Aorta (tissue), 5 donors: ENCODE measurements around the gene DMGDH. TPM values are rescaled to one million over a fixed set of nuclear protein-coding genes. Genes with fewer than 3 reads are reported as not detected.

Experiments used
- ATAC-seq: fragments of 200-7000 bp; cut with Tn5 transposase; one replicate; pipeline ENCODE4 v1.9.1; 2022; ENCODE audit warnings: moderate library complexity; ENCODE audit not compliant: low FRiP score
- DNase-seq, 2 donors: peaks; one replicate each; pipeline ENCODE4 v3.0.0-alpha.2; 2020
- H3K27ac ChIP-seq, 2 donors: one replicate each; pipeline ENCODE4 v1.5.1; 2013; ENCODE audit warnings: low read length in 2 of 2, mild to moderate bottlenecking in 2 of 2, moderate library complexity in 2 of 2, control low read depth in 1 of 2, inconsistent platforms in 1 of 2, low read depth in 1 of 2
- H3K27me3 ChIP-seq, 2 donors: one replicate each; pipeline ENCODE4 v1.6.1; 2013; ENCODE audit warnings: control low read depth in 1 of 2, low read length in 1 of 2, mild to moderate bottlenecking in 1 of 2, moderate library complexity in 1 of 2; ENCODE audit not compliant: insufficient read depth in 2 of 2, control insufficient read depth in 1 of 2
- H3K36me3 ChIP-seq, 2 donors: one replicate each; pipeline ENCODE4 v1.6.1; 2013; ENCODE audit warnings: control low read depth in 1 of 2, low read length in 1 of 2, mild to moderate bottlenecking in 1 of 2; ENCODE audit not compliant: insufficient read depth in 2 of 2, control insufficient read depth in 1 of 2
- H3K4me1 ChIP-seq, 2 donors: one replicate each; pipeline ENCODE4 v1.6.1; 2013; ENCODE audit warnings: low read length in 2 of 2, control low read depth in 1 of 2, mild to moderate bottlenecking in 1 of 2, moderate library complexity in 1 of 2; ENCODE audit not compliant: insufficient read depth in 2 of 2, control insufficient read depth in 1 of 2
- H3K4me3 ChIP-seq, 2 donors: one replicate each; pipeline ENCODE4 v1.5.1; 2013; ENCODE audit warnings: low read length in 2 of 2, control low read depth in 1 of 2, mild to moderate bottlenecking in 1 of 2
- H3K9me3 ChIP-seq: one replicate; pipeline ENCODE4 v1.6.1; 2013; ENCODE audit warnings: mild to moderate bottlenecking, low read length; ENCODE audit not compliant: control insufficient read depth
- WGBS, 2 donors: extraction: QIAGEN DNeasy Blood & Tissue Kit; methylation state at CpG; one replicate each; pipeline ENCODE4 v1.1.7; 2013; 5-methylcytosine and 5-hydroxymethylcytosine counted together
- intact Hi-C, 2 donors: fragments of 100-400 bp; cut with DNase I; formaldehyde crosslinking; loops; one replicate each; pipeline versions ENCODE4 v1.14.2 to v1.15.0; 2022
- polyA plus RNA-seq, 2 donors: library from polyadenylated mRNA; stranded (reverse); fragments of 200-250 nt; gene quantifications; one replicate each; pipeline ENCODE4 v1.2.3, GENCODE V29; 2013
- total RNA-seq, 2 donors: library from RNA; stranded (reverse); fragmentation: NEBNext Ultra II Directional; extraction: Animal tissue kit (Norgen Biotek cat#: 25700); gene quantifications; one replicate each; pipeline ENCODE4 v1.2.1, GENCODE V29; 2021
- donor health status: healthy with polysubstance abuse.
- donor health status: Bipolar disorder and iron deficiency.
- donor health status: DM: no; HTN: no; CAD: no.
- donor health status: DM: no; HTN: no; CAD: no.
- donor health status: DM: yes; HTN: yes; CAD: no.

The DMGDH gene
- total and polyA plus RNA-seq, 4 donors: 0.64 to 5.2 (median 3.2) TPM

DNA sequence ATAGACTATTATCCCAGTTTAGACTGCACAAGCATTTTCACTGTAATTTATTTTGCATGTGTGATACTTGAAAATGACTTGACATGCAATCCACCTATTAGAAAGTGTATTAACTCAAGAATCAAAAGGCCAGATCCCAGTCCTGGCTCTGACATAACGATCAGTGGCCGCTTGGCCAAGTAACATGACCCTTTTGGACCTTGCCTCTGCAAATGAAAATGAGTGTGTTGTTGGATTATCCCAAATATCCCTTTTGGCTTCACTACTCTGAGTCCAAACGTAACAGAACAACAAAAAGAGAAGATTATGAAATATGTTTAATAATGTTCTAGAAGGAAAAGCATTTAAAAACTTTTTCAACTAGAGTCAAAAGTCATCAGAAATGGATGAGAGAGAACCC, 19.0 kb downstream of the DMGDH start:
- H3K27me3 ChIP-seq: no peaks in the 10 kb centered on the region
- no peak overlapping the region for H3K27ac ChIP-seq
- ATAC-seq (no peak), DNase-seq (no peak)
- peaks cover 2% of the 10 kb centered on the region for H3K9me3 ChIP-seq
- no peak overlapping the region for H3K4me3 ChIP-seq
- intact Hi-C loops: no loop called here
- no peaks in the 10 kb centered on the region for H3K36me3 ChIP-seq
- H3K4me1 ChIP-seq: no peaks in the 10 kb centered on the region
- 67 to 76% methylated on average over 3 of the region's 3 CpGs for WGBS, 2 donors

DNA sequence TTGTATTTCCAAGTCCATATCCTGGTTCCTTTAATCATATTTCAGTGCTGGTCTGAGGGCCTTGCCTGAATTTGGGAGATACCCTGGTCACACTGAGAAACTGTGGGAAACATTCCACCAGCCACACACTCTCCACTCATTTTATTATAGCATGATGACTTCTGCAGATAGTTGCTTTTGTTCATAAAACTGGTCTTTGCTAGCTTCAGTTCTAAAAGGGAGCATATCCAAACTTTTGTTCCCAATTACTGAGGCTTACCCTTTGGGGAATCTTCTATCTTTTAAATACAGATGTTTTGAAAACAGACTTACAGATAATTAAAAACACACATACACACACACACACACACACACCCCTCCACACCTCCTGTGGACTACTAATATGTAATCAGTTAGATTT, 21.0 kb downstream of the DMGDH start:
- intact Hi-C loops: no loop called here
- H3K4me3 ChIP-seq: no peak overlapping the region
- no peaks in the 10 kb centered on the region for H3K4me1 ChIP-seq

DNA sequence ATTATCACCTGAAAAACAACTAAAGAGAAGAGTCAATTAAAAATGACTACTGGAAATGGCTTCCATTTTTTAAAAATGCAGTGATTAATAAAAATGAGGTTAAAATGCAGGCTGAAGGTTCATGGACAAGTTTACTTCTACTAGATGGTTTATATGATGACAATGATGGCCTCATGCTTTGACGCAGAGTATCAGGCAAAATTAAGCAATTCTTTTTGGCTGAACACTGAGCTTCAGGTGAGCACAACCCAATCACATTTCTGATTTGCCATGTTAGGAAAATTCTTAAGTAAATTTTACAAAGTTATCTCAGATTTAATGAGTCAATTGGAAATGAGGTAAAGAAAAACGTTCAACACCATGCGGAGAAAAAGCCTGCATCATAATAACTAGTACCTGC, 22.3 kb downstream of the DMGDH start:
- WGBS, 2 donors: 86 to 90% methylated on average over 3 of the region's 3 CpGs
- intact Hi-C loops: no loop called here
- DNase-seq: no peak

More for the DNA sequence above, 21.0 kb downstream of the DMGDH start:
- ATAC-seq (no peak), DNase-seq (no peak)
- Histone ChIP-seq H3K27ac (no peak overlapping the region), H3K27me3 (no peaks in the 10 kb centered on the region), H3K36me3 (no peaks in the 10 kb centered on the region), H3K9me3 (peaks cover 2% of the 10 kb centered on the region)

DNA sequence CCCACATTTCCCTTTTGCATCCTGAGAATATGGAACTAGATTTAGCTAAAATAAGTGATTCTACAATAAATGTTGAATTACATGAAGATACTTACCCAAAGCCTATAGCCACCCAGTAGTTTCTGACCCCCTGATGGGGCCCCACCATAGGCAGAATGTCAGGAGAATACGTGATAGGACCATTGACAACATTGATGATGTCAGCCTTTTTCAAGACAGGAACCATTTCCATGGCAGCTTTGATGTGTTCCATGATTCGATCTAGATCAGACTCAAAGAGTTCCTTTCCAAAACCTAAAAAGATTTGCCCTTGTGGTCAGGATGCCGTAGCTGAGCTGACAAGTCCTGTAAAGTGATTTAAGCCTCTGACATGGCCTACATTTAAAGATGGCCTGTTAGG, 27.3 kb downstream of the DMGDH start:
- Histone ChIP-seq H3K4me3 (no peak overlapping the region), H3K36me3 (no peaks in the 10 kb centered on the region), H3K27ac (no peak overlapping the region), H3K4me1 (no peaks in the 10 kb centered on the region), H3K9me3 (peaks cover 1% of the 10 kb centered on the region), H3K27me3 (no peaks in the 10 kb centered on the region)
- no peak for ATAC-seq
- WGBS, 2 donors: 77 to 85% methylated on average over 3 of the region's 3 CpGs
- no peak for DNase-seq
- intact Hi-C loops: no loop called here

More for the DNA sequence above, 22.3 kb downstream of the DMGDH start:
- H3K27me3 ChIP-seq: no peaks in the 10 kb centered on the region
- no peak overlapping the region for H3K4me3 ChIP-seq
- H3K36me3 ChIP-seq: no peaks in the 10 kb centered on the region
- H3K4me1 ChIP-seq: no peaks in the 10 kb centered on the region
- H3K27ac ChIP-seq: no peak overlapping the region
- no peak for ATAC-seq
- H3K9me3 ChIP-seq: peaks cover 1% of the 10 kb centered on the region

DNA sequence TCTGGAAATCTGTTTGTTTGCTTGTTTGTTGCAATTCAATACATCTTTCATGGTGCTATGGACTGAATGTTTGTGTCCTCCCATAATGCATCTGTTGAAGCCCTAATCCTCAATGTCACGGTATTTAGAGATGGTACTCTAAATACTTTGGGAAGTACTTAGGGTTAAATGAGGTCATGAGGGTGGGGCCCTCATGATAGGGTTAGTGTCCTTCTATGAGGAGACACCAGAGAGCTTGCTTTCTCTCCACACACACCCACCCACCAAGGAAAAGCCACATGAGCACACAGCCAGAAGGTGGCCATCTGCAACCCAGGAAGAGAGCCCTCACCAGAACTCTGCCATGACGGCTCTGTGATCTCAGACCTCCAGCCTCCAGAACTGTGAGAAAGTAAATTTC, 32.7 kb downstream of the DMGDH start:
- H3K4me3 ChIP-seq: no peak overlapping the region
- H3K36me3 ChIP-seq: no peaks in the 10 kb centered on the region
- ATAC-seq (no peak), DNase-seq (no peak)
- H3K27ac ChIP-seq: no peak overlapping the region
- 97 to 98% methylated on average over 2 of the region's 2 CpGs for WGBS, 2 donors
- intact Hi-C loops: no loop called here
- no peaks in the 10 kb centered on the region for H3K4me1 ChIP-seq
- no peaks in the 10 kb centered on the region for H3K27me3 ChIP-seq
- H3K9me3 ChIP-seq: no peaks in the 10 kb centered on the region

DNA sequence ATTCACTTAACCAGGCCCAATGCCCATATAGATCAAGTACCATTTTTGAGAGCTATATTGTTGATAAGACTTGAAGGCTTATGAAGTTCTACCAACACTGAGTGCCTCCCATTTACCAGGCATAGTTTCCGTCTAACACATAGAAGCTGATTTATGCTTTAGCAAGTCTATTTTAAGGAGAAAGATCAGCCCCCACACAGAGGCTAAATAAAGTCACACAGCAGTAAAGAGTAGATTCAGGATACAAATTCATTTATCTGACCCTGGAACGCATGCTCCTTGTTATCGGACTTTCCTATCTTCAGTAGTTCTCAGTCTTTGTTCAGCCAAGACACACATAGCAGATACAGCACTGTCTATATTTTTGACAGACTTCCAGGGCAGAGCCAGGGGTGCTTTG, 34.2 kb downstream of the DMGDH start:
- Histone ChIP-seq H3K27me3 (no peaks in the 10 kb centered on the region), H3K4me3 (no peak overlapping the region), H3K9me3 (no peaks in the 10 kb centered on the region), H3K27ac (no peak overlapping the region), H3K4me1 (no peaks in the 10 kb centered on the region), H3K36me3 (no peaks in the 10 kb centered on the region)
- no peak for DNase-seq
- 48 to 56% methylated on average over 3 of the region's 3 CpGs for WGBS, 2 donors
- ATAC-seq: no peak
- intact Hi-C loops: no loop called here

DNA sequence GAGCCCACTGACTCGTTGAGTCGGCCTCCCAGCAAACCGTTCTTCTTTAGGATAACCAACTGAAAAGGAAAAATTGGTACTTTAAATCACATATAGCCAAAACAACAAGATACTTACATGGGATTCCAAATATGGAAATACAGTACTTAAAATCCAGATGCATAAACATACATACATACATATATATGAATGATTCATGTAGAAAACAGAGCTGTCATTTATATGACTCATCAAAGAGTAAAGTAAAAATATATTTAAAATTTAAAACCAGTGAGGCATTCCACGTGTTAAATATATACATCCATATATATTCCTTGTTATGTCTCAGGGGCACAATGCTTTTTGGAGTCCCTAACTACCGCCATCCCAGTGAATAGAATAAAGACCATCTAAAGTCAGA, 36.7 kb downstream of the DMGDH start:
- Histone ChIP-seq H3K27me3 (no peaks in the 10 kb centered on the region), H3K27ac (no peak overlapping the region), H3K36me3 (no peaks in the 10 kb centered on the region), H3K9me3 (no peaks in the 10 kb centered on the region), H3K4me3 (no peak overlapping the region), H3K4me1 (no peaks in the 10 kb centered on the region)
- WGBS, 2 donors: 83 to 86% methylated on average over 5 of the region's 5 CpGs
- DNase-seq (no peak), ATAC-seq (no peak)
- intact Hi-C loops: no loop called here

DNA sequence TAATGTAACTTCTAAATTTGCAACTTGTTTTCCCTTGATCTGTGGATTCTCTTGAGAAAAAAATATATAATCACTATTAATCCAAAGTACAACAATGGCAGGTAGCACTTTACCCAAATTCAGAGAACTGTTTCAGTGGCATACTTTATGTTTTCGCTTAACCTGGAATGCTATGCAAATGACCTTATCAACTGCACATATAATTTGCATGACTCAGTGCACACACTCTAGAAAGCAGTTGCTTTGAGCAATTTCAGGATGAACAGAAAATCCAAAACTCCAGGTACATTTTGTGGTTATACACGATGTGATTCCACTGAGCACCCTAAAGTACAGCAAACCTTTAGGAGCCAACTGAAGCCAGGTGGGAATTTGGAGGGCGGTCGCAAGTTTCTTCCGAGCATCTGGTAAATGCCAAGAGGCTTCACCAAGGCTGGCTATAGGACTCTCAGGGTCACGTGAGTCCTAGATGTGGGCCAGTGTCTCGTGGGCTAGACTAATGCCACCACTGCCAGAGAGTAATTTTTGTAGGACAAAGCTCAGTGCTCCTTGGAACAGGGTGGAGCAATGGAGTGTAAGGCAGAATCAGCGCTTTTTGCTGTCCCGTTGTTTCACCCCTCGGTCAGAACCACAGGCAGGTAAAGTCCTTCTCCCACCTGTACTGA, 37.3 kb downstream of the DMGDH start:
- WGBS, 2 donors: 92 to 93% methylated on average over 10 of the region's 10 CpGs
- Histone ChIP-seq H3K27ac (no peak overlapping the region), H3K4me3 (no peak overlapping the region), H3K9me3 (no peaks in the 10 kb centered on the region), H3K36me3 (no peaks in the 10 kb centered on the region), H3K27me3 (no peaks in the 10 kb centered on the region), H3K4me1 (no peaks in the 10 kb centered on the region)
- ATAC-seq (no peak), DNase-seq (no peak)
- intact Hi-C loops: no loop called here

DNA sequence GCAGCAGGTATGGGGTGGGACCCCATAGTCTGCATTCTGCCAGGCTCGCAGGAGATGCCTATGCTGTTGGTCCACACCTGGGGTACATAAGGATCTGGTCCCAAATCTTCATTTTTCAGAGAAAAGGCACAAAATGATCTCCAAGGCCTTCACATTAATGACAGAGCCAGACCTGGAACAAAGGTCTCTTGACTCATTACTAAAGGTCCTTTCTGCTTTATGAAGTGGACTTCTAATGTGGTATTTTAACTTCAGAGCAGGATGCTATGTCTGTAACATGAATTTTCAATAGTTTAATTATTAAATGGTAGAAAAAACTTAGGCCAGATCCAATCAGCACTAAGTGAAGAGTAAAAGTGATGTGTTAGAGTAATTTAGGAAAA, 38.0 kb downstream of the DMGDH start:
- Histone ChIP-seq H3K4me1 (no peaks in the 10 kb centered on the region), H3K9me3 (no peaks in the 10 kb centered on the region), H3K36me3 (no peaks in the 10 kb centered on the region), H3K27me3 (no peaks in the 10 kb centered on the region), H3K4me3 (no peak overlapping the region), H3K27ac (no peak overlapping the region)
- DNase-seq (no peak), ATAC-seq (no peak)
- 99 to 100% methylated on average over 1 of the region's 1 CpG for WGBS, 2 donors
- intact Hi-C loops: no loop called here
